NCI-H82 treated with DMSO at 0.1 percent for 48 hours (cell line): ENCODE measurements around the gene CNOT1.

Experiments used
- DNase-seq: peaks from one replicate; lab custom pipeline; 2025; ENCODE audit not compliant: unreplicated experiment; lab: John Stamatoyannopoulos, UW

Gene CNOT1

GRCh38 chr16:58488531-58488930 lies 141.1 kb downstream of the CNOT1 start:
- DNase-seq = no peak

- DNase-seq = peak; percentile 65
These were observed 141.9 kb downstream of the CNOT1 start for GRCh38 chr16:58487566-58488351.

- DNase-seq = no peak
These were observed 144.3 kb downstream of the CNOT1 start for GRCh38 chr16:58485184-58485887.

GRCh38 chr16:58481931-58482330 lies 147.7 kb downstream of the CNOT1 start:
- no peak for DNase-seq

GRCh38 chr16:58481226-58481869 lies 148.3 kb downstream of the CNOT1 start:
- DNase-seq = no peak

- DNase-seq = no peak
These were observed 151.2 kb downstream of the CNOT1 start for GRCh38 chr16:58478427-58478826.

GRCh38 chr16:58476791-58477190 lies 152.8 kb downstream of the CNOT1 start:
- no peak for DNase-seq

- no peak for DNase-seq
These were observed 154.5 kb downstream of the CNOT1 start for GRCh38 chr16:58475091-58475619.

- no peak for DNase-seq
These were observed 155.3 kb downstream of the CNOT1 start for GRCh38 chr16:58474296-58474695.

GRCh38 chr16:58472827-58473226 lies 156.8 kb downstream of the CNOT1 start:
- DNase-seq = no peak

- DNase-seq = no peak
These were observed 157.4 kb downstream of the CNOT1 start for GRCh38 chr16:58472266-58472665.

GRCh38 chr16:58471209-58471975 lies 158.2 kb downstream of the CNOT1 start:
- no peak for DNase-seq
